ENCODE measurements around the gene ZMIZ1. TPM values are rescaled to one million over a fixed set of nuclear protein-coding genes. Genes with fewer than 3 reads are reported as not detected.

Gene ZMIZ1
- total RNA-seq, 1 donor from 2014 or later = 80.4 TPM

DNA sequence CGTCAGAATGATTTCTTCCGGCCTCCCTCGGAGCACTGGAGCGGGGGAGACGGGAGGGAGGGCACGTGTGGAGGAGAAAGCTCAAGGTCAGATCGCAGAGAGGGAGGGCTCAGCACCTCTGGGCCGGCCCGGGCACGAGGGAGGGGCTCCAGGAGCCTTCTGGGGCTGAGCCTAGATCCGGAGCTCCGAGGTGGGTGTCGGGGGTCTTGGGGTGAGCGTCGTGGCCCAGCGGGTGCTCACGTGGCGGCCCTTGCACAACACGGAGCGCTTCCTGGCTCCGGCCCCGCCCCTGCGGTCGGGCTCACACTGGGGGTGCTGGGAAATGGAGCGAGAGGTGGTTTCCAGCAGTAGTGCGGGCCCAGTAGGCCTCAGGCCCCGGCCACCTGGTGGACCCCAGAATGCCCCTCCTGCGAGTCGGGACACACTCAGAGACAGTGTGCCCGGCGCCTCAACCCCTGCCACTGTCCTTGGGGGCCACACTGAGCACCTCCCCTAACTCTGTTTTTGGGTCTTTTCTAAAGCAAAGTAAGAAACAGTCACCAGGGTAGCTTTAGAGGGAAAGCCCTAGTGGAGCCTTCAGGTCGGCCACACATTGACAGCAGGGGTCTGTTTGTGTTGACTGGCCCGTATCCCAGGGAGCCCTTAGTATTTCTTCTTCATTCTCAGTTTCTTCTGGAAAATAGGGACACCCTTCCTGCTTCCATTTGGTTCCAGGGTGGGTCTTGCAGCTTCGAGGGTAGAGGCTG lies 279.3 kb downstream of the ZMIZ1 start:
- Mint-ChIP-seq H3K27me3 (ENCODE audit: low read depth) (no peaks in the 10 kb centered on the region), H3K4me1 (ENCODE audit: low read depth) (peaks cover 41% of the 10 kb centered on the region), H3K27ac (peak overlapping the region; percentile 91), H3K36me3 (ENCODE audit: low read depth) (peaks cover 50% of the 10 kb centered on the region), H3K9me3 (no peaks in the 10 kb centered on the region), H3K4me3 (ENCODE audit: low read depth) (peak overlapping the region; percentile 93)
- intact Hi-C loops (cut with micrococcal nuclease) = loop anchor here (1.0 to 5.0 kb wide), 5 partner anchors 17 to 106 kb away; partner anchors contain the start of gene ZCCHC24
- peak; percentile 74 for DNase-seq (ENCODE audit: low spot score)

GRCh38 chr10:79348640-79348988 lies 279.8 kb downstream of the ZMIZ1 start:
- Mint-ChIP-seq H3K9me3 (no peaks in the 10 kb centered on the region), H3K27me3 (ENCODE audit: low read depth) (no peaks in the 10 kb centered on the region), H3K4me3 (ENCODE audit: low read depth) (peak overlapping the region; percentile 93), H3K27ac (peak overlapping the region; percentile 91), H3K4me1 (ENCODE audit: low read depth) (peaks cover 44% of the 10 kb centered on the region), H3K36me3 (ENCODE audit: low read depth) (peaks cover 55% of the 10 kb centered on the region)
- intact Hi-C loops (cut with micrococcal nuclease) = loop anchor here (5.0 kb wide), 2 partner anchors 99 to 106 kb away; partner anchors contain the start of gene ZCCHC24
- DNase-seq (ENCODE audit: low spot score) = no peak

DNA sequence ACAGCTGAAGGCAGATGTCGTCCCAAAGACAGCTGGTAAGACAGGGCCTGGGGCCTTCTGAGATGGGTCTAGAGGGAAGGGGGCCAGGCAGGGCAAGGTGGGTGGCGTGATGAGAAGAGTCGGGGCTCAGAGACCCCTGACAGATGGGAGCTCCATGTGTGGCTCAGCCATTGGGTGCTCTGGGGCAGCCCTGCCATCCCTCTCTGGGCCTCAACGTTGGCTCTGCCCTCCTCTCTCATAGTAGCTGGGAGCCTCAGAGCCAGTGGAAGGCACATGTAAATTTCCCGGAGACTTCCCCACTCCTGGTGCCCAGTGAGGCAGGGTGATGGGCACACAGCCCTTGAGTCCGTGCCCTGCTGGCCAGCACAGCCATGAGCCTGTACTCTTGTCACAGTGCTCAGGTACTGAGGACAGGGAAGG lies 280.3 kb downstream of the ZMIZ1 start:
- H3K27me3 Mint-ChIP-seq (ENCODE audit: low read depth) = no peaks in the 10 kb centered on the region

DNA sequence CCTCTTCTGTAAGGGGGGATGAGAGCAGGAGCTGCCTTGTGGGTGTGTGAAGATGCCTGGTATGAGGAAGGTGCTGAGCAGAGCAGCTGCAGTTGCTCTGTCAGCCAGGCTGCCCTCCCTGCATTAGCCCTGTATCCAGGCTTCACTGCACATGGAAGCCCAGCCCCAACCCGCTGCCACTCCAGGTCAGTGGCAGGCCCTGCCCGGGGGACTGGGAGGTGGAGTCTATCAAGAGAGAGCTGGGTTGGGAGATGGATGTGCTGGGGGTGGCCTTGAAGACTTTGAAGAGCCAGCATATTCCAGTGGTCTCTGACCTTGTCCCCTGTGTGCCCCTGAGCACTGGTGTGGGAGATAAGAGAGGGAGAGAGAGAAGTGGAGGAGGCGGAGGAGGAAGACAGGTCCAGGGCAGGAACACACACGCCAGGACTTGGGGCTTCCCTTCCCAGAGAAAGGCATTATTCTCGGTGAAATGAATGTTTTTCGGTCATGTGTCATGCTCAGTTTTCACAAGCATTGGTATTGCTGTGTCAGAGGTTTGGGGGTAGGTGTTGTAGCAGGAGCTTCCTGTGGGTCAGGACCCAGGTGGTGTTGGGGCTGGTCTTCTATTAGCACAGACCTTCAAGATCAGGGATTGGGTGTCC lies 281.1 kb downstream of the ZMIZ1 start:
- Mint-ChIP-seq H3K4me3 (ENCODE audit: low read depth) (peak overlapping the region; percentile 93), H3K9me3 (no peaks in the 10 kb centered on the region), H3K4me1 (ENCODE audit: low read depth) (peaks cover 45% of the 10 kb centered on the region), H3K27ac (peak overlapping the region; percentile 49), H3K27me3 (ENCODE audit: low read depth) (no peaks in the 10 kb centered on the region), H3K36me3 (ENCODE audit: low read depth) (peaks cover 68% of the 10 kb centered on the region)
- DNase-seq (ENCODE audit: low spot score) = no peak
- intact Hi-C loops (cut with micrococcal nuclease) = loop anchor here (5.0 kb wide), 2 partner anchors 97 to 108 kb away; partner anchors contain the start of gene ZCCHC24

More for the DNA sequence above, 280.3 kb downstream of the ZMIZ1 start:
- H3K4me3 Mint-ChIP-seq (ENCODE audit: low read depth) = peak overlapping the region; percentile 93
- H3K27ac Mint-ChIP-seq = peak overlapping the region; percentile 91
- H3K36me3 Mint-ChIP-seq (ENCODE audit: low read depth) = peaks cover 60% of the 10 kb centered on the region
- DNase-seq (ENCODE audit: low spot score) = no peak
- H3K4me1 Mint-ChIP-seq (ENCODE audit: low read depth) = peaks cover 43% of the 10 kb centered on the region
- intact Hi-C loops (cut with micrococcal nuclease) = loop anchor here (5.0 kb wide), 2 partner anchors 98 to 107 kb away; partner anchors contain the start of gene ZCCHC24
- no peaks in the 10 kb centered on the region for H3K9me3 Mint-ChIP-seq

- Mint-ChIP-seq H3K4me3 (ENCODE audit: low read depth) (peak overlapping the region; percentile 93), H3K27ac (no peak overlapping the region), H3K4me1 (ENCODE audit: low read depth) (peaks cover 41% of the 10 kb centered on the region), H3K27me3 (ENCODE audit: low read depth) (no peaks in the 10 kb centered on the region), H3K9me3 (no peaks in the 10 kb centered on the region), H3K36me3 (ENCODE audit: low read depth) (peaks cover 75% of the 10 kb centered on the region)
- intact Hi-C loops (cut with micrococcal nuclease) = no loop called here
- no peak for DNase-seq (ENCODE audit: low spot score)
Measured at GRCh38 chr10:79350407-79351154, 281.8 kb downstream of the ZMIZ1 start.

DNA sequence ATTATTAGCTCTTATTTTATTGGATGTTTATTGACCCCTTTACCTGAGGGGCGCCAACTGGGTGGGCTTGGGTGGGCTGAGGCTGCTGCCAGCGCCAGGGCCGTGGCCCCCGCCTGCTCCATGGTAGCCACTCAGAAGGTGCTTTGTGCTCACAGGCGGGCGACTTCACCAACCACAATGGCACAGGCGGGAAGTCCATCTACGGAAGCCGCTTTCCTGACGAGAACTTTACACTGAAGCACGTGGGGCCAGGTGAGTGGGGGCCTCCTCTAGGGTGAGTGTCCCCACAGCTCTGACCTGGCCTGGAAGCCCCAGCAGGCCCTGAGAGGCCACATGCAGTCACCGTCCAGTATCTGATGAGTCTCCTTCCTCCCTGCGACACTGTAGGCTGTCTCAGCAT lies 282.6 kb downstream of the ZMIZ1 start:
- intact Hi-C loops (cut with micrococcal nuclease) = no loop called here
- no peaks in the 10 kb centered on the region for H3K27me3 Mint-ChIP-seq (ENCODE audit: low read depth)
- DNase-seq (ENCODE audit: low spot score) = no peak
- H3K4me3 Mint-ChIP-seq (ENCODE audit: low read depth) = no peak overlapping the region
- no peak overlapping the region for H3K27ac Mint-ChIP-seq
- H3K4me1 Mint-ChIP-seq (ENCODE audit: low read depth) = peaks cover 48% of the 10 kb centered on the region
- H3K9me3 Mint-ChIP-seq = no peaks in the 10 kb centered on the region
- peaks cover 83% of the 10 kb centered on the region for H3K36me3 Mint-ChIP-seq (ENCODE audit: low read depth)

DNA sequence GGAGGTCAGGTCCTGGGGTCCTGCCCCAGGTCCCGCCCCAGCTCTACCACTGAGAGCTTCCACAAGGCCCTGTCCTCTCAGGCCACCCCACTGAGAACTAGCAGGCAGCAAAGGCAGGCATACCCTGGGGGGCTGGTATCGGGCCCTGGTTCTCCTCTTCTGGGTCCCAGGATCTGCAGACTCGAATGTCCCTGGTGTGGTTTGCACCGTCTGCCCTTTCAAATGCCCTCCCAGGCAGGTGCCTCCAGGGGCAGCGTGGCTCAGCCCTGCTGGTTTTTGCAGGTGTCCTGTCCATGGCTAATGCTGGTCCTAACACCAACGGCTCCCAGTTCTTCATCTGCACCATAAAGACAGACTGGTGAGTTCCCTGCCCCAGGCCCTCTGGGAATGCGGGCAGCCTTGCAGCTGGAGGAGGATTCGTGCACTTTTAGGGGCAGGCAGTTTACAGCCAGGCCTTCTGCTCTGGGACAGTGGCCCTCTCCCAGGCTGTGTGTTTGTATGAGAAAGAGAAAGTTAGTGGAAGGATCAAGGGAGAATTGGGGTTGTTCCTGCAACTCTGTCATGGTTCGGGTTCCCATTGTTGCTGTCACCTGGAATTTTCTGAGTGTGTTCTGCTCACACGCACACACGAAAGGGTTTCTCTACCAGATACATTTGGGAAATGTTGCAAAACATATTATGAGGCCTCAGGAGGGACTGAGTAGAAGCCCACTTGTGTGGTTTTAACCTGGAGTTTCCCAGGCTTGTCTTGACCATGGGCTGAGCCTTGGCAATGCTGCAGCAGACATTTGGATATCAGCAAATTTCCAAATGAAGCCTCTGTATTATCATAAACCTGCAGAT lies 283.5 kb downstream of the ZMIZ1 start:
- H3K4me3 Mint-ChIP-seq (ENCODE audit: low read depth) = no peak overlapping the region
- intact Hi-C loops (cut with micrococcal nuclease) = no loop called here
- H3K4me1 Mint-ChIP-seq (ENCODE audit: low read depth) = peaks cover 46% of the 10 kb centered on the region
- no peaks in the 10 kb centered on the region for H3K27me3 Mint-ChIP-seq (ENCODE audit: low read depth)
- DNase-seq (ENCODE audit: low spot score) = no peak
- H3K27ac Mint-ChIP-seq = peak overlapping the region; percentile 22
- peaks cover 90% of the 10 kb centered on the region for H3K36me3 Mint-ChIP-seq (ENCODE audit: low read depth)
- H3K9me3 Mint-ChIP-seq = no peaks in the 10 kb centered on the region

GRCh38 chr10:79353000-79353406 lies 284.2 kb downstream of the ZMIZ1 start:
- H3K9me3 Mint-ChIP-seq = no peaks in the 10 kb centered on the region
- intact Hi-C loops (cut with micrococcal nuclease) = no loop called here
- DNase-seq (ENCODE audit: low spot score) = no peak
- H3K36me3 Mint-ChIP-seq (ENCODE audit: low read depth) = peaks cover 94% of the 10 kb centered on the region
- no peak overlapping the region for H3K27ac Mint-ChIP-seq
- peaks cover 46% of the 10 kb centered on the region for H3K4me1 Mint-ChIP-seq (ENCODE audit: low read depth)
- H3K4me3 Mint-ChIP-seq (ENCODE audit: low read depth) = no peak overlapping the region
- H3K27me3 Mint-ChIP-seq (ENCODE audit: low read depth) = no peaks in the 10 kb centered on the region

DNA sequence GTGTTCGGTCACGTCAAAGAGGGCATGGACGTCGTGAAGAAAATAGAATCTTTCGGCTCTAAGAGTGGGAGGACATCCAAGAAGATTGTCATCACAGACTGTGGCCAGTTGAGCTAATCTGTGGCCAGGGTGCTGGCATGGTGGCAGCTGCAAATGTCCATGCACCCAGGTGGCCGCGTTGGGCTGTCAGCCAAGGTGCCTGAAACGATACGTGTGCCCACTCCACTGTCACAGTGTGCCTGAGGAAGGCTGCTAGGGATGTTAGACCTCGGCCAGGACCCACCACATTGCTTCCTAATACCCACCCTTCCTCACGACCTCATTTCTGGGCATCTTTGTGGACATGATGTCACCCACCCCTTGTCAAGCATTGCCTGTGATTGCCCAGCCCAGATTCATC lies 285.0 kb downstream of the ZMIZ1 start:
- H3K4me1 Mint-ChIP-seq (ENCODE audit: low read depth) = peaks cover 42% of the 10 kb centered on the region

GRCh38 chr10:79354141-79354540 lies 285.4 kb downstream of the ZMIZ1 start:
- no peak overlapping the region for H3K4me3 Mint-ChIP-seq (ENCODE audit: low read depth)
- H3K27ac Mint-ChIP-seq = no peak overlapping the region
- H3K9me3 Mint-ChIP-seq = no peaks in the 10 kb centered on the region
- H3K27me3 Mint-ChIP-seq (ENCODE audit: low read depth) = no peaks in the 10 kb centered on the region
- no peak for DNase-seq (ENCODE audit: low spot score)
- peaks cover 83% of the 10 kb centered on the region for H3K36me3 Mint-ChIP-seq (ENCODE audit: low read depth)
- intact Hi-C loops (cut with micrococcal nuclease) = no loop called here
- peaks cover 39% of the 10 kb centered on the region for H3K4me1 Mint-ChIP-seq (ENCODE audit: low read depth)

More for the DNA sequence above, 285.0 kb downstream of the ZMIZ1 start:
- Mint-ChIP-seq H3K27ac (no peak overlapping the region), H3K4me3 (ENCODE audit: low read depth) (no peak overlapping the region), H3K27me3 (ENCODE audit: low read depth) (no peaks in the 10 kb centered on the region), H3K36me3 (ENCODE audit: low read depth) (peaks cover 87% of the 10 kb centered on the region), H3K9me3 (no peaks in the 10 kb centered on the region)
- DNase-seq (ENCODE audit: low spot score) = no peak
- intact Hi-C loops (cut with micrococcal nuclease) = no loop called here

DNA sequence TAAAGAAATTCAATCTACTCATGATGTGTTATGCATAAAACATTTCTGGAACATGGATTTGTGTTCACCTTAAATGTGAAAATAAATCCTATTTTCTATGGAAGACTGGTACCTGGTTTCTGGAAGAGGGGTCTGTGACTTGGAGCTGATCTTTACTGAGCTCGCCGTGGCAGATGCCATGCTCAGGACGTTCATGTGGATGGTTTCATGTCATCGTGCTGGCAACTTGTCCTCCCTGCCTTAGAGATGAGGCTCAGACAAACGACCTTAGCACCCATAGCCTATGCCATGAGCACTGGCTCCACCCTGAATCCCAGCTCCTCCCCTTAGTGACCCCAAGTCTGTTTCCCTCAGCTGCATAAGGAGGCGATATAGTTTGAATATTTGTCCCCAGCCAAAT lies 285.8 kb downstream of the ZMIZ1 start:
- Mint-ChIP-seq H3K27ac (peak overlapping the region; percentile 33), H3K4me1 (ENCODE audit: low read depth) (peaks cover 36% of the 10 kb centered on the region), H3K27me3 (ENCODE audit: low read depth) (no peaks in the 10 kb centered on the region), H3K4me3 (ENCODE audit: low read depth) (no peak overlapping the region), H3K36me3 (ENCODE audit: low read depth) (peaks cover 78% of the 10 kb centered on the region), H3K9me3 (no peaks in the 10 kb centered on the region)
- intact Hi-C loops (cut with micrococcal nuclease) = no loop called here
- no peak for DNase-seq (ENCODE audit: low spot score)

GRCh38 chr10:79355420-79356017 lies 286.8 kb downstream of the ZMIZ1 start:
- Mint-ChIP-seq H3K4me1 (ENCODE audit: low read depth) (peaks cover 29% of the 10 kb centered on the region), H3K9me3 (no peaks in the 10 kb centered on the region), H3K27ac (peak overlapping the region; percentile 42), H3K36me3 (ENCODE audit: low read depth) (peaks cover 69% of the 10 kb centered on the region), H3K27me3 (ENCODE audit: low read depth) (no peaks in the 10 kb centered on the region), H3K4me3 (ENCODE audit: low read depth) (no peak overlapping the region)
- intact Hi-C loops (cut with micrococcal nuclease) = no loop called here
- DNase-seq (ENCODE audit: low spot score) = no peak
